KG1 (cell line): ENCODE data around the gene MAP4.
"Not testable (repeated sequence)": the region's sequence is repeated elsewhere in the genome, so short reads cannot be mapped to it uniquely, and the experiment has no call there.

ENCODE experiments used
- DNase-seq: peaks from one replicate; lab custom pipeline; 2025; lab: John Stamatoyannopoulos, UW

MAP4 gene

DNA sequence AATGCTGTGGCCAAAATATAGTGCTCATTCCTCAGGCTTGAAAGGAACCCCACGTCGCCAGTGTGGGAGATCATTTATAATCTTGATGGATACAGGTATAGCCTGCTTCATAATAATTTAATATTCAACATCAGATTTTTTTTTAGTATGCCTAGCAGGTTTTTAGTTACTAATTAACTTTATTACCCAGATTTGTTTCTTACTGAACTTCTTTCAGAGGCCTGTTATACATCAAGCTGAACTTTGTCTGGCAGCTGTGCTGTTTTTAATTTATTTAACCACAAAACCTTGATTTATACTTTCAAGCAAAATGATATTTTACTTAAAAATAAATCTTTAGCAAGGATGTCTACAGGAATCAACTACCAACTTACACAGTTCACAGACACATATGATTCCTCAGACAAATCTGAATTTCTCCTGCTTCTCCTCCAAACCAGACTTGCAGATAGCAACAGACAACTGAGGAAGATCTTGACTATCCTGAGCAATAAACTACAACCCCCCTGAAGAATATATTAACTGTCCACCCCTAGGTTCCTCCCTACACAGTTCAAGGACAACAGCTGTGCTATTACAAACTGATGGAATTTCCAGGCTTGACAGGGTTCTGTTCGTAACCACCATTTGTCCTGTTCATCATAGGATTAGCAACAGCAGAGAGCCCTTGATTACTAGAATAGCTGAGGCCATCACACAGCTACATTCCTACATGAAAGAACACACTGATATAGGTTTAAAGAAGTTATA, 610 bp downstream of the MAP4 start:
- no peak for DNase-seq

DNA sequence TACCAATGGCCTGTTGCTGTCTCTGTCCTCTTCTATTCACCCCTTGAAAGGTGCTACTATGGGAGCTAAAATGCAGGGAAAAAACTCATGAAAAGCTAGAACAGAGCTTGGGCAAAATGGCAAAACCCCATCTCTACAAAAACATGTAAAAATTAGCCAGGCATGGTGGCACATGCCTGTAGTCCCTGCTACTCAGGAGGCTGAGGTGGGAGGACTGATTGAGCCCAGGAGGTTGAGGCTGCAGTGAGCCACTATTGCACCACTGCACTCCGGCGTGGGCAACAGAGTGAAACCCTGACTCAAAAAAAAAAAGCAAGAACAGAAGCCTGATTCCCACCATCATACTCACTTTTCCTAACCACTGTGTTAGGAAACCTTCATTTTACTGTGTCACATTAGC, 1.9 kb downstream of the MAP4 start:
- DNase-seq = no peak

DNA sequence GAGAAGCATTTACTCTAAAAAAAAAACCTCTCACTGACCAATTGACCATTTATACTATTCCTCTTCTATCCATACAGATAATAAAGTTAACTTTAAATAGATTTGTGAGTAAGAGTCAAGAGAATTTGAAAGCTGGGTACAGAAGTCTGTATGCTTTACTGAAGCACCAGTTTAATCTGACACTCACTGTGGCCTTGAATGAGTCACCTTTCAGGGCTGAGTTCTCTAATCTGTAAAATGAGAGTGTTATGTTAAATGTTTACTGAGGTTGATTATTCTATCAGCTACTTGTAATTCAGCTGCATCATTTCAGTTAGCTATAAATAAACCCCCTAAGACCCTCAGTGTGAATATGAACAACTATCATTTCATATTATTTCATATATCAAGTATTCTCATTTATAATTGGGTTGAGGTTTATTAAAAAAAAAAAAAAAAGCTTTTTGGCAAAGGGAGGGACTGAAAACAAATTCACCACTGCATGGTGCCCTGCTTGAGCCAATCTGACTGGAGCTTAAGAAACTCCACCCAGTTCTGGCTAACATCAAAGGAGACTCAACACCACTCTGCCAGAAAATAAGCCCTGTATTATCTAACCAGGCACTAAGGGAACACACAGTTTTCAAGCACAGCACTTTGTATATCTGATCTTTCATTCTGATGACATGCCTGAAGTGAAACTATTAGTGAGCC, 2.8 kb downstream of the MAP4 start:
- no peak for DNase-seq

DNA sequence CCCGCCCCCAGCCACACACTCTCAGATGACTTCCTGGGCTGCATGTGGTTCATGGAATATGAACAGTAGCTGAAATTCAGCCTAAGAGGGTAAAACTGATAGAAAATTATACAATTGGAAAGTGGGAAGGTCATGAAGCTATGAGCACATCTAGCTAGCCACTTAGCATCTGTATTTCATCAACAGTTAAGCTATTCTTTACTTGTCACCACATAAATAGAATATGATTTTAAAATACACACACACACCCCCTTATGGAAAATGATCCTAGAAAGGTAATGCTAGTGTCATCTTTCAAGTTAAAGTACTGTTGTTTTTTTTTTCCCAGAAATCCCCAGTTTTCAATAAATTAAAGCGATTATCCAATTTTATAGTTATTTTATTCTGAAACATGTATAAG, 3.6 kb downstream of the MAP4 start:
- no peak for DNase-seq

DNA sequence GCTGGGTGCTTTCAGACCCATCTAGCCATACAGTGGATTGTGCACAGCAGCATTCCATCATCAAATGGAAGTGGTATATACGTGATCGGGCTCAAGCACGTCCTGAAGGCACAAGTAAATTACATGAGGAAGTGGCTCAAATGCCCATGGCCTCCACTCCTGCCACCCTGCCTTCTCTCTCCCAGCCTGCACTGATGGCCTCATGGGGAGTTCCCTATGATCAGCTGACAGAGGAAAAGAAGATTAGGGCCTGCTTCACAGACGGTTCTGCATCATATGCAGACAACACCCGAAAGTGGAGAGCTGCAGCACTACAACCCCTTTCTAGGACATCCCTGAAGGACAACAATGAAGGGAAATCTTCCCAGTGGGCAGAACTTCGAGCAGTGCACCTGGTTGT, 8.2 kb downstream of the MAP4 start:
- DNase-seq = not testable (repeated sequence)

DNA sequence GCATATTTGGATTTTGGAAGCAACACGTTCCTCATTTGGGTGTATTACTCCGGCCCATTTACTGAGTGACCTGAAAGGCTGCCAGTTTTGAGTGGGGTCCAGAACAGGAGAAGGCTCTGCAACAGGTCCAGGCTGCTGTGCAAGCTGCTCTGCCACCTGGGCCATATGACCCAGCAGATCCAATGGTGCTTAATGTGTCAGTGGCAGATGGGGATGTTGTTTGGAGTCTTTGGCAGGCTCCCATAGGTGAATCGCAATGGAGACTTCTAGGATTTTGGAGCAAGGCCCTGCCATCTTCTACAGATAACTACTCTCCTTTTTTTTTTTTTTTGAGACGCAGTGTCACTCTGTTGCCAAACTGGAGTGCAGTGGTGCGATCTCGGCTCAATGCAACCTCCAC, 8.9 kb downstream of the MAP4 start:
- DNase-seq = not testable (repeated sequence)

DNA sequence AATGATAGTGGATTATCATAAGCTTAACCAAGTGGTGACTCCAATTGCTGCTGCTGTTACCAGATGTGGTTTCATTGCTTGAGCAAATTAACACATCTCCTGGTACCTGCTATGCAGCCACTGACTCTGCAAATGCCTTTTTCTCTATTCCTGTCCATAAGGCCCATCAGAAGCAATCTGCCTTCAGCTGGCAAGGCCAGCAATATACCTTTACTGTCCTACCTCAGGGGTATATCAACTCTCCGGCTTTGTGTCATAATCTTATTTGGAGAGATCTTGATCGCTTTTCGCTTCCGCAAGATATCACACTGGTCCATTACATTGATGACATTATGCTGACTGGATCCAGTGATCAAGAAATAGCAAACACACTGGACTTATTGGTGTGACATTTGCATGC, 9.4 kb downstream of the MAP4 start:
- DNase-seq = not testable (repeated sequence)

DNA sequence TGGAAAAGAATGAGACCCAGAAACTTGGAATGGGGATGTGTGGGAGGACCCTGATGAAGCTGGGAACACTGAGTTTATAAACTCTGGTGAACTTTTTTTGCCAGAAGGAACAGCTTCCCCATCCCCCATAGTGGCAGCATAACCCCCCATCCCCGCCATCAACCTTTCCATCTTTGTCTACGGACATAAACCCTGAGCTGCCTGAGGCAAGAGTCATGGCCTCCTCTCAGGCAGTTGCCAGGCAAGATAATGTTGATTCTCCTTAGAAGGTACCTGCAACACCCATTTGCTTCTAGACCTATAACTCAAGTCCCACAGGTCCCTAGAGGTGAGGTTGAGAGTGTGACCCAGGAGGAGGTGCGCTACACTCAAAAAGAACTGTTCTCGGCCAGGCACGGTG, 11.5 kb downstream of the MAP4 start:
- DNase-seq = no peak

DNA sequence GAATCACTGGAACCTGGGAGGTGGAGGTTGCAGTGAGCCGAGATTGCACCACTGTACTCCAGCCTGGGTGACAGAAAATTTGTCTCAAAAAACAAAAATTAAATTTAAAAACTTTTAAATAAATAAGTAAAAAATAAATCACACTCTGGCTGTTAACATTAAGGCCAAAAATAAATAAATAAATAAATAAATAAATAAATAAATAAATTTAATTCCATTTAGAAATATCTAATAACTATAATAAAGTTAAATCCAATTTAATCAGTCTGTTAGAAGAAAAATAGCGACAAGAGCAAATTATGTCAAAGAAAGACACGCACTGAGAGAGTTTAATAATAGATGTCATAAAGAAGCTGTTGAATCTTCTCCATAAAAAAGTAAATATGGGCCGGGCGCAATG, 13.4 kb downstream of the MAP4 start:
- no peak for DNase-seq

DNA sequence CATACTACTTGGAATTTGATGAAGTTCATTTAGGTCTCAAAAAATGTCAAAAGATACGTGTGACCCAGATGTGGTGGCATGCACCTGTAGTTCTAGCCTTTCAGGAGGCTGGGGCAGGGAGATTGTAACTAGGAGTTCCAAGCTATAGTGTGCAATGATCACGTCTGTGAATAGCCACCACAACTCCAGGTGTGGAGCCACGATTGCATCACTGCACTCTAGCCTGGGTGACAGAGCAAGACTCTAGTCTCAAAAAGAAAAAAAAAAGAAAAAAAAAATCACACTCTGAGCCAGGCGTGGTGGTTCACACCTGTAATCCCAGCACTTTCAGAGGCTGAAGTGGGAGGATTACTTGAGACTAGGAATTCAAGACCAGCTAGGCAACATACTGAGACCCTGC, 14.2 kb downstream of the MAP4 start:
- DNase-seq = no peak

DNA sequence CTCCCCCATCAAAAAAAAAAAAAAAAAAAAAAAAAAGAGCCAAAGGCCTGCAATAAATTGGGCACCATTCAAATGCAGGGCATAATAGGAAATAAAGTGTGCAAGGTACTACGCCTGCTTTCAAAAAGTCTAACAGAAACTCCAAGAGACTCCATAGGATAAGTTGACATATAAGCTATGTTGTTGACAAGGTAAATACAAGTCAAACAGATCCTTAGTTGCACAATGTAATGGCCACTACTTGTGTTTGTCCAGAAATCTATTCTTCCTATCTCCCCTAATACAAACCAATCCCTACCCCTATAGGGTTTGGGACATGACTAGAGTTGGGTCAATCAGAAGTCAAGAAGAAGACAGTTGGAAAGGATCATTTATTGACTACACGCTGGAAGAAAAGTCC, 16.0 kb downstream of the MAP4 start:
- DNase-seq = no peak

DNA sequence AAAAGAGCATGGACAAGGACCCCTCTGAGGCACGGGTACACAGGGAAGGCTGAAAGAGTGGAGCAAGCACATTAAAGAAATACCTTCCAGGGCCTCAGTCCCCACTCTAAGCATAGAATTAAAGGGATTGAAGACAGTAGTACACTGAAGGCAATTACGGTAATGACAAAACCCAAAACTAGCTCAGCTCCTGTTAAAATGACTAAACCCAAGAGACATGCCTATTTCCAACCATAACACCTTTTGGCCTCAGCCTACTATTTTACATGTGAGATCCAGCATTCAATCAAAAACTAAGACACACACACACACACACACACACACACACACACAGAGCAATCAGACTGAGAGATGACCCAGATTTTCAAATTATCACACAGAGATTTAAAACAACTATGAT, 19.8 kb downstream of the MAP4 start:
- no peak for DNase-seq

DNA sequence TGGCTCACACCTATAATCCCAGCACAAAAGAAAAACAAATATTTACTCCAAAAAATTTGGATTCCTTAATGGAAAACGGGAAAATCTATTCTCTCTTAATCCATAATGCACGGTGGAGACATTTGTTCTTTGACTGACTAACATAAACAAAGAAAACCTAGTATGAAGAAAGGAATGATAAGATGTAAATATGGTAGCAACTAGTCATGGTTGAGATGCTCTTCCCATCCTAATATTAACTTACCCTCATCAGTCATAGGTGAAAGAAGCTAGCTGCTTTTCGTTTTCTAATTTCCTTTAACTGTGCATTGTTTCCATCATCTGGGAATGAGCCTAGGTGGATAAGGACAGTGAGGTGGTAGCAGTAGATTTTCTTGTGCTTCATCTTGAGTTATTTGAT, 22.0 kb downstream of the MAP4 start:
- DNase-seq = no peak

DNA sequence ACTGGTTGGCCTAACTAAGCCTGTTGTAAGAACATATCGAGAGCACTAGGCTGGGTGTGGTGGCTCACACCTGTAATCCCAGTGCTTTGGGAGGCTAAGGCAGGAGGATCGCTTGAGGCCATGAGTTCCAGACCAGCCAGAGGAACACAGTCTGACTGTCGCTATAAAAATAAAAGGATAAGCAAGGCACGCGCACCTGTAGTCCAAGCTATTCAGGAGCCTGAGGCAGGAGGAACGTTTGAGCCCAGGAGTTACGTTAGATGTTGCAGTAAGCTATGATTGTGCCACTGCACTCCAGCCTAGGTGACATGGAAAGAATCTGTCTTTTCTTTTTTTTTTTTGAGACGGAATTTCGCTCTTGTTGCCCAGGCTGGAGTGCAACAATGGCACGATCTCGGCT, 24.9 kb downstream of the MAP4 start:
- no peak for DNase-seq

DNA sequence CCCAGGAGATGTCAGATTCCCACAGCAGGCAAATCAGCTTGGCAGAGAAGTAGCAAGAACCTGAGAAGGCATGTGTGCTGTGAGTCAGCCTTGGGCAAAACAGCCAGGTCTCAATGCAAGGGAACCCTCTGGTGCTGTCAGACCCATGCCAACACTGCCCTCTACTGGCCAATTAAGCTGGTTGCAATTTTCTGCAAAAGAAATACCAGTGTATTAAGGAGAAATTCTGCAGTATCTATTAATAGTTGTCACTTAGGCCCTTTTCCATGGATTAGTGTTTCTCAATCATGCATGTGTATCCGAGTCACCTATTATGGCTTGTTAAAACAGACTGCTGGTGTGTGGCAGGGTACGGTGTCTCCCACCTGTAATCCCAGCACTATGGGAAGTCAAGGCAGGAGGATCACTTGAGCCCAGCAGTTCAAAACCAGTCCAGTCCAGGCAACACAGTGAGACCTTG, 26.2 kb downstream of the MAP4 start:
- DNase-seq = peak; percentile 25

DNA sequence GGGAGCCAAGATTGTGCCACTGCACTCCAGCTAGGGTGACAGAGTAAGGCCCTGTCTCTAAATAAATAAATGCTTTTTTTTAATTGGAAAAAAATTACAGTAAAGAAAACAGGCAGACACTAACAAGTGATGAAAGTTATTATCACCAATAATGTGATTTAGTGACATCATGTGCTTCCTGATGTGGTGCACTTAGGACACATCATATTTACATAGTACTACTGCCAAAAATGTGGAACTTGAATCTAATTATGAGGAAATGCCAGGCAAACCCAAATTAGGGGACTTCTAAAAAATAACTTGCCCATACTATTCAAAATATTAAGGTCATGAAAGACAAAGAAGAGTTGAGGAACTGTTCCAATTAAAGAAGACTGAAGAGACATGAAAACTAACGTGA, 30.8 kb downstream of the MAP4 start:
- no peak for DNase-seq

DNA sequence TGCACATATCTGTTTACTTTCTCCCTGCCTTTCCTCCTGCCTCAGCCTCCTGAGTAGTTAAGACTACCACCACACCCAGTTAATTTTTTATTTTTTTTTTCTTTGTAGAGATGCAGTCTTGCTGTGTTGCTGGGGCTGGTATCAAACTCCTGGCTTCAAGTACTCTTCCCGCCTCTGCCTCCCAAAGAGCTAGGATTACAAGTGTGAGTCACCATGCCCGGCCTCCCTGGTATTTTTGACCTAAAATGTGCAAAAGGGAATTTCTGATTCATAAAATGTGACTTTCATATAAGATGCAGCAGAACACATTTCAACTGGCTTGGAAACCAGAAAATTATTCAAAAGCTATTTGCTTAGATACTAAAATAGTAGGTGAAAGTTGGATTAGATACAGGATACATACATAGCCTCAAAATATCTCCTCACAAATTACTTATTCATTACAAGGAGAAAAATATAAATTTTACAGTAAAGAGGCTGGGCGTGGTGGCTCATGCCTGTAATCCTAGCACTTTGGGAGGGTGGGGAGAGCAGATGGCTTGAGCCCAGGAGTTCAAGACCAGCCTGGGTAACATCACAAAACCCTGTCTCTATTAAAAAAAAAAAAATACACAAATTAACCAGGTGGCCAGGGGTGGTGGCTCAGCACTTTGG, 32.0 kb downstream of the MAP4 start:
- no peak for DNase-seq

DNA sequence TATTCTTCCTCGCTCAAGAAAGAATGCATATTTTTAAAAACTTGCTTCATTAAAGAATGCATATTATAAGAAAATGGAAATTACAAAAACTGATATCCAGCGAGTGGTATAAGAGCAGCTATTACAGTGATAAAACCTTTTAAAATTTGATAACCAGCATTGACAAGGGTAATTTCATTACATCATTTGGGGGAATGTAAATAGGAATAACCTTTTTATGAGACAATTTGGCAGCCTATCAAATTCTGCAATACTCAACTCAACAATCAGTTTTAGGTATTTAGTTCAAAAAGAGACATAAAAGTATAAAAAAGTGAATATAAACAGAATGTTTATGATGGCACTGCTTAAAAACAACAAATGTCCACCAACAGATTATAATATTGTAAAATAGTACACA, 35.4 kb downstream of the MAP4 start:
- no peak for DNase-seq

DNA sequence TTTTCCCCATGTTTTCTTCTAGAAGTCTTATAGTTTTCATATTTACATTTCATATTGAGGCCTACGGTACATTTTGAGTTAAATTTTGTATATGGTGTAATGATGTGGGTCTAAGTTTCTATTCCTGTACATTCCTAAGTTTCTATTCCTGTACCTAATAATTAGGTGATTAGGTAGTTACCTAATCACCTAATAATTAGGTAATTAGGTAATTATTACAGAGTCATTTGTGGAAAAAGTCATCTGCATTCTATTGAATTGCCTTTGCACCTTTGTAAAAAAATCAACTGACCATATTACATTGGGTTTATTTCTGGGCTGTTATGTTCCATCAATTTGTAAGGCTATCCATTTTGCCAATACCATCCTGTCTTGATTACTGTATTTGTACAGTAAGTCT, 37.1 kb downstream of the MAP4 start:
- DNase-seq = no peak

DNA sequence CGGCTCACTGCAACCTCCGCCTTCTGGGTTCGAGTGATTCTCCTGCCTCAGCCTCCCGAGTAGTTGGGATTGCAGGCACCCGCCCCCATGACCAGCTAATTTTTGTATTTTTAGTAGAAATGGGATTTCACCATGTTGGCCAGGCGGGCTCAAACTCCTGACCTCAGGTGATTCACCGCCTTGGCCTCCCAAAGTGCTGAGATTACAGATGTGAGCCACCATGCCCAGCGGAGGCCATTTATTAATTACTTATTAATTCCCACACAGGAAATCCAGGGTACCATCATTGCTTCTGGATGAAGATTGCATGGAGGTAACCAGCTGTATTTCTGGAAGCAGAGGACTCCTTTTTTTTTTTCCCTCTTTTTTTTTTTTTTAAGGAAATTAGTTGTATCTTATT, 37.8 kb downstream of the MAP4 start:
- DNase-seq = no peak

DNA sequence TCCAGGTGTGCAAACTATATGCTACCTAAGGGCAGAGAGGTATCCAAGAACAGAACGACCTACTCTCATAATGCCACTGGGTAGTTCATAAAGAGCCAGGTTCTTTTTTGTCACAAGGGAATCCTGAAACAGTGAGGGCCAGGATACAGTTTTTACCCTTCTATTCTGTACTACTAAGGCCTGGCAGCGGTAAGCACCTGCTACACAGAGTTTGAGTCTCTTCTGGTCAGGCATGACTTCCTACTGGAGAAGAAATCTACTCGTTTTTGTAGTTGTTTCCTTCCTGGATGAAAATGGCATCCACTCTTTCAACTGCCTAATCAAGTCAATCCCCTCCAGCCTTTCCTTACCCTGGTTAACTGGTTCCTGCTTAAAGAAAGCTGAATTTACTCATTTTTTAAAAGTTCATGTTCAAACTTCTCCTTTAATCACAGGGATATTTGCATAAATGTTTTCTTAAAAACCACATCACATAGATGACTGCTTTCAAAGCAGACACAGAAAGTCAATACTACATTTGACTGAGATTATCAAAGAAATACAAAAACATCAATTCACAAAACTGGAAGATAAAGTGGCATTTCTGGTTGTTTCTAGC, 40.0 kb downstream of the MAP4 start:
- no peak for DNase-seq

DNA sequence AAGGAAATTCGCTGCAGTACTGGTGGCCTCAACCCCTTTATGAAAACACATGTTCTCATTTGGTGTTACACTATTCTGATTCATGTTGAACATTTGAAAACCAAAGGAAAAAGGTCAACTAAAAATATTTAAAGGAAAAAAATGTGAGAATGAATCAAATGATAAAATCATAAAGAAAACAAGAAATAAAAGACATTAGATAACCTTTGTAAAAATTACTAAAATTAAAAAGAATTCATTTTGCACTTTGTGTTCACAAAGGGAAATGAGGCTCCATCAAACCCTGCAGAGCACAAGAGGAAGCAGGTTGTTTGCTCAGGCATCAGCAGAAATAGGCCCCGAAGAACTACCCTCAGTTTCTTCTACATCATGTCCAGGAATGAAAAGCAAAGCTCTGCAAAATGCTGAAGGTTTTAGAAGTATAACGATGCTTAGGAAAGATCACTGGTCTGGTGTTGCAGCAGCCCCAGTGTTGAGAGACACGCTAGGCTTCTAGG, 41.2 kb downstream of the MAP4 start:
- DNase-seq = no peak

DNA sequence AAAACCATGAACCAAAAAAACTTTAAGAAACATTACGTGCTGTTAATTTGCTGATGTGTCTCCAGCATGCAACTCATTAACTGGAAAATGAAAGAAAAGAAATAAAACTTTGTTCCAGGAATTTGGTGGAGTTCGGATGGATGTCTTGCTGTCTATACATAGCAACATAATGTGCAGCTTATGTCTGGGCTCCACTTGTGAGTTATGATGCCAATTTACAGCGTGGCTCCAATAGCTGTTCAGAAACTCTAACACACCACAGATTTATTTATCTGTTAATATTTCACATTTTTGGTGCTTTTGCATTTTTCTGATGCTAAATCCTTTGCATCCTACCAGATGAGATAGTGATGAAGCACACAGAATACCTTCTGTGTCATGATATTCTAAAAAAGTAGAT, 45.1 kb downstream of the MAP4 start:
- DNase-seq = no peak
